Spleen (tissue), 7 donors: ENCODE measurements around the gene PNPLA2.

Experiments used
- CTCF ChIP-seq, 11 experiments: fragments of 200-600 bp in 7 of 11; fragments of 450-650 bp in 4 of 11; sonication (generic) in 4 of 11; IDR thresholded peaks in 8 of 11; conservative IDR thresholded peaks in 3 of 11; 1 replicate in 7 of 11; 2 replicates in 4 of 11; pipeline versions ENCODE4 v1.4.0 to v1.8.0; 2016 to 2021; ENCODE audit warnings: antibody characterized with exemption in 11 of 11, inconsistent platforms in 4 of 11, mild to moderate bottlenecking in 1 of 11
- POLR2A ChIP-seq, 3 donors: fragments of 450-650 bp; IDR thresholded peaks; one replicate each; pipeline ENCODE4 v1.5.1; 2017; ENCODE audit warnings: antibody characterized with exemption in 3 of 3, mild to moderate bottlenecking in 1 of 3
- POLR2AphosphoS5 ChIP-seq, 3 donors: sonication (generic); formaldehyde crosslinking; IDR thresholded peaks; one replicate each; pipeline ENCODE4 v1.5.1; 2017; ENCODE audit warnings: antibody characterized with exemption in 3 of 3
- donor health status: DM: no; HTN: no; CAD: no; lungs with moderate emphysema.
- donor health status: DM: no; HTN: no; CAD: no.
- donor health status: DM: no; HTN: no; CAD: no.

- TF ChIP-seq CTCF (IDR thresholded peaks at IDR 0.05 in 8 of 11, conservative IDR thresholded peaks at IDR 0.05 in 3 of 11) (no peak), POLR2AphosphoS5 (IDR thresholded peaks at IDR 0.05) (peak in 1 of 3 donors; percentile 16), POLR2A (IDR thresholded peaks at IDR 0.05) (no peak)
Measured at GRCh38 chr11:860234-861104, 41.8 kb downstream of the PNPLA2 start.
